Neuronal stem cell (in vitro differentiated cells): ENCODE results near the gene CBFB.

ENCODE experiments used
- DNase-seq: peaks from one replicate; pipeline ENCODE4 v3.0.0-alpha.2; 2013; ENCODE audit warnings: low spot score
- H2AFZ ChIP-seq: one replicate; pipeline ENCODE4 v1.6.1; 2013; ENCODE audit warnings: mild to moderate bottlenecking, low read length, inconsistent platforms
- H2AK5ac ChIP-seq: 2 replicates; pipeline ENCODE4 v1.6.1; 2013; ENCODE audit warnings: low read depth, mild to moderate bottlenecking, inconsistent platforms, low read length, moderate library complexity, mixed read lengths
- H2BK120ac ChIP-seq: 2 replicates; pipeline ENCODE4 v1.6.1; 2013; ENCODE audit warnings: low read depth, mild to moderate bottlenecking, inconsistent platforms, low read length, moderate library complexity, mixed read lengths
- H2BK12ac ChIP-seq: one replicate; pipeline ENCODE4 v1.6.1; 2013; ENCODE audit warnings: low read length, inconsistent platforms
- H2BK15ac ChIP-seq: 2 replicates; pipeline ENCODE4 v1.6.1; 2013; ENCODE audit warnings: mild to moderate bottlenecking, low read length, inconsistent platforms, mixed read lengths
- H2BK5ac ChIP-seq: one replicate; pipeline ENCODE4 v1.6.1; 2013; ENCODE audit warnings: inconsistent platforms, mild to moderate bottlenecking, low read length, moderate library complexity
- H3K14ac ChIP-seq: one replicate; pipeline ENCODE4 v1.6.1; 2013; ENCODE audit warnings: low read length, inconsistent platforms
- H3K18ac ChIP-seq: 2 replicates; pipeline ENCODE4 v1.6.1; 2013; ENCODE audit warnings: low read length, inconsistent platforms
- H3K23ac ChIP-seq: 2 replicates; pipeline ENCODE4 v1.6.1; 2013; ENCODE audit warnings: low read depth, mild to moderate bottlenecking, mixed read lengths, low read length, inconsistent platforms; ENCODE audit not compliant: poor library complexity
- H3K27ac ChIP-seq: replicated peaks from 3 replicates; pipeline ENCODE4 v1.5.1; 2013; ENCODE audit warnings: low read length, inconsistent platforms
- H3K27me3 ChIP-seq, 3 experiments: 2 replicates each; pipeline ENCODE4 v1.6.1; 2013; ENCODE audit warnings: low read length in 3 of 3, mild to moderate bottlenecking in 2 of 3, inconsistent platforms in 1 of 3, low read depth in 1 of 3, mixed read lengths in 1 of 3, moderate library complexity in 1 of 3; ENCODE audit not compliant: control insufficient read depth in 3 of 3, insufficient read depth in 3 of 3
- H3K36me3 ChIP-seq, 2 donors: replicated peaks in 1 of 2; 2 replicates each; pipeline ENCODE4 v1.6.1; 2013; ENCODE audit warnings: low read length in 2 of 2; ENCODE audit not compliant: control insufficient read depth in 2 of 2, insufficient read depth in 2 of 2
- H3K4ac ChIP-seq: 2 replicates; pipeline ENCODE4 v1.6.1; 2013; ENCODE audit warnings: inconsistent platforms, mild to moderate bottlenecking, low read length, moderate library complexity
- H3K4me1 ChIP-seq, 2 donors: 1 replicate in 1 of 2; 2 replicates in 1 of 2; pipeline ENCODE4 v1.6.1; 2013; ENCODE audit warnings: low read length in 2 of 2, low read depth in 1 of 2; ENCODE audit not compliant: control insufficient read depth in 2 of 2, insufficient read depth in 1 of 2
- H3K4me2 ChIP-seq: one replicate; pipeline ENCODE4 v1.6.1; 2013; ENCODE audit warnings: mild to moderate bottlenecking, low read length, inconsistent platforms; ENCODE audit not compliant: insufficient read depth, poor library complexity, severe bottlenecking
- H3K4me3 ChIP-seq, 2 donors: 2 replicates each; pipeline ENCODE4 v1.5.1; 2013; ENCODE audit warnings: low read length in 2 of 2, mild to moderate bottlenecking in 2 of 2, inconsistent platforms in 1 of 2, moderate library complexity in 1 of 2
- H3K79me1 ChIP-seq: one replicate; pipeline ENCODE4 v1.6.1; 2013; ENCODE audit warnings: low read depth, mild to moderate bottlenecking, inconsistent platforms, low read length, moderate library complexity
- H3K9ac ChIP-seq: one replicate; pipeline ENCODE4 v1.6.1; 2013; ENCODE audit warnings: mild to moderate bottlenecking, low read depth, low read length, inconsistent platforms; ENCODE audit not compliant: poor library complexity
- H3K9me3 ChIP-seq, 2 donors: replicated peaks in 1 of 2; 2 replicates each; pipeline versions ENCODE3 to v1.6.1; 2013; ENCODE audit warnings: low read length in 2 of 2, mild to moderate bottlenecking in 2 of 2, inconsistent platforms in 1 of 2, low read depth in 1 of 2, mixed read lengths in 1 of 2, moderate library complexity in 1 of 2; ENCODE audit not compliant: control insufficient read depth in 2 of 2, insufficient read depth in 1 of 2
- H4K8ac ChIP-seq: one replicate; pipeline ENCODE4 v1.6.1; 2013; ENCODE audit warnings: low read depth, mild to moderate bottlenecking, inconsistent platforms, low read length, moderate library complexity
- H4K91ac ChIP-seq: one replicate; pipeline ENCODE4 v1.6.1; 2013; ENCODE audit warnings: low read length, low read depth, mild to moderate bottlenecking, inconsistent platforms; ENCODE audit not compliant: poor library complexity
- WGBS, 2 donors: extraction: QIAGEN DNeasy Blood & Tissue Kit; methylation state at CpG; one replicate each; pipeline ENCODE4 v1.1.7; 2013; ENCODE audit warnings: missing lambda C conversion rate in 2 of 2, mixed read lengths in 1 of 2; ENCODE audit not compliant: insufficient read length in 2 of 2, insufficient replicate concordance in 1 of 2; ENCODE audit errors: extremely low coverage in 2 of 2; 5-methylcytosine and 5-hydroxymethylcytosine counted together

CBFB gene

GRCh38 chr16:67017421-67017750 is 11.6 kb upstream of the CBFB start:
- peak overlapping the region; percentile 75 for H2BK15ac ChIP-seq
- peaks cover 13 to 52% (median 32%) of the 10 kb centered on the region in 3 experiments for H3K27me3 ChIP-seq
- H3K27ac ChIP-seq: no peak overlapping the region
- H4K91ac ChIP-seq: no peak overlapping the region
- H2BK5ac ChIP-seq: peak overlapping the region; percentile 88
- no peak overlapping the region for H3K14ac ChIP-seq
- no peak overlapping the region for H3K4me2 ChIP-seq
- peak overlapping the region; percentile 40 for H2AK5ac ChIP-seq
- H2BK120ac ChIP-seq: peak overlapping the region; percentile 9
- H2BK12ac ChIP-seq: no peak overlapping the region
- no peak overlapping the region for H4K8ac ChIP-seq
- no CpG with 5 or more reads among the region's 4 CpGs for WGBS, 2 donors
- H3K18ac ChIP-seq: no peak overlapping the region
- H3K9ac ChIP-seq: no peak overlapping the region
- DNase-seq: no peak
- no peaks in the 10 kb centered on the region for H3K79me1 ChIP-seq
- H3K36me3 ChIP-seq: no peaks in the 10 kb centered on the region
- no peak overlapping the region for H3K4me3 ChIP-seq
- H3K4me1 ChIP-seq: peaks cover 6 to 10% of the 10 kb centered on the region in 2 donors
- no peak overlapping the region for H2AFZ ChIP-seq
- H3K9me3 ChIP-seq: no peaks in the 10 kb centered on the region
- no peak overlapping the region for H3K4ac ChIP-seq
- H3K23ac ChIP-seq: no peak overlapping the region

- Histone ChIP-seq H3K27me3 (peaks cover 13 to 46% (median 31%) of the 10 kb centered on the region in 3 experiments), H3K14ac (no peak overlapping the region), H2BK12ac (no peak overlapping the region), H2AK5ac (peak overlapping the region; percentile 40), H3K9me3 (no peaks in the 10 kb centered on the region), H3K18ac (peak overlapping the region; percentile 75), H3K4ac (no peak overlapping the region), H4K91ac (no peak overlapping the region), H3K79me1 (no peaks in the 10 kb centered on the region), H3K4me1 (peaks cover 6 to 10% of the 10 kb centered on the region in 2 donors), H3K4me3 (no peak overlapping the region), H2BK5ac (no peak overlapping the region), H2AFZ (peak overlapping the region; percentile 66), H3K9ac (no peak overlapping the region), H3K4me2 (no peak overlapping the region), H3K23ac (no peak overlapping the region), H4K8ac (peak overlapping the region; percentile 93), H2BK120ac (no peak overlapping the region), H2BK15ac (no peak overlapping the region), H3K27ac (no peak overlapping the region), H3K36me3 (no peaks in the 10 kb centered on the region)
- DNase-seq: peak; percentile 82
- WGBS, 2 donors: no CpG with 5 or more reads among the region's 6 CpGs
Observed at GRCh38 chr16:67017810-67018488, 11.0 kb upstream of the CBFB start.

- H2AK5ac ChIP-seq: no peak overlapping the region
- no peaks in the 10 kb centered on the region for H3K36me3 ChIP-seq
- H3K4me1 ChIP-seq: peaks cover 2 to 5% of the 10 kb centered on the region in 2 donors
- H3K4ac ChIP-seq: no peak overlapping the region
- no peak overlapping the region for H2BK5ac ChIP-seq
- no peak overlapping the region for H2BK12ac ChIP-seq
- H3K18ac ChIP-seq: no peak overlapping the region
- H4K8ac ChIP-seq: no peak overlapping the region
- no peak overlapping the region for H3K23ac ChIP-seq
- H3K14ac ChIP-seq: no peak overlapping the region
- H3K9ac ChIP-seq: no peak overlapping the region
- H3K27ac ChIP-seq: no peak overlapping the region
- H2BK15ac ChIP-seq: no peak overlapping the region
- H2AFZ ChIP-seq: no peak overlapping the region
- H3K79me1 ChIP-seq: no peaks in the 10 kb centered on the region
- H4K91ac ChIP-seq: no peak overlapping the region
- no peaks in the 10 kb centered on the region for H3K9me3 ChIP-seq
- no peak overlapping the region for H3K4me3 ChIP-seq
- peaks cover 6 to 35% (median 19%) of the 10 kb centered on the region in 3 experiments for H3K27me3 ChIP-seq
- DNase-seq: no peak
- no peak overlapping the region for H2BK120ac ChIP-seq
- H3K4me2 ChIP-seq: no peak overlapping the region
- no CpG with 5 or more reads among the region's 8 CpGs for WGBS, 2 donors
Observed at GRCh38 chr16:67019171-67019570, 9.8 kb upstream of the CBFB start.

GRCh38 chr16:67021321-67021720 is 7.6 kb upstream of the CBFB start:
- no peak overlapping the region for H3K9ac ChIP-seq
- no peak overlapping the region for H3K4me2 ChIP-seq
- DNase-seq: no peak
- peaks cover 0 to 14% (median under 1%) of the 10 kb centered on the region in 3 experiments for H3K27me3 ChIP-seq
- no peak overlapping the region for H2AK5ac ChIP-seq
- H2BK5ac ChIP-seq: no peak overlapping the region
- no peak overlapping the region for H3K18ac ChIP-seq
- H2AFZ ChIP-seq: peak overlapping the region; percentile 50
- H3K9me3 ChIP-seq: no peaks in the 10 kb centered on the region
- H3K4me1 ChIP-seq: peaks cover 0 to 3% of the 10 kb centered on the region in 2 donors
- no peaks in the 10 kb centered on the region for H3K36me3 ChIP-seq
- no peak overlapping the region for H3K23ac ChIP-seq
- H3K14ac ChIP-seq: no peak overlapping the region
- H4K8ac ChIP-seq: no peak overlapping the region
- H3K4me3 ChIP-seq: no peak overlapping the region
- H2BK120ac ChIP-seq: no peak overlapping the region
- H4K91ac ChIP-seq: no peak overlapping the region
- H2BK12ac ChIP-seq: no peak overlapping the region
- H3K27ac ChIP-seq: no peak overlapping the region
- no peak overlapping the region for H3K4ac ChIP-seq
- H2BK15ac ChIP-seq: no peak overlapping the region
- WGBS, 2 donors: no CpG with 5 or more reads among the region's 3 CpGs
- H3K79me1 ChIP-seq: no peaks in the 10 kb centered on the region
